Chondrocyte (in vitro differentiated cells): ENCODE results near the gene CCDC112. TPM values are rescaled to one million over a fixed set of nuclear protein-coding genes. Genes with fewer than 3 reads are reported as not detected.

Experiments used
- DNase-seq: peaks from one replicate; pipeline ENCODE4 v3.0.0; 2021; ENCODE audit warnings: mixed read lengths, low spot score
- H3K27ac Mint-ChIP-seq: one replicate; pipeline ENCODE4 v1.8.0; 2021; ENCODE audit warnings: mild to moderate bottlenecking, moderate library complexity, mixed read lengths; ENCODE audit not compliant: unreplicated experiment
- H3K27me3 Mint-ChIP-seq: 2 replicates; pipeline ENCODE4 v1.8.0; 2021; ENCODE audit warnings: low read depth, mixed read lengths
- H3K36me3 Mint-ChIP-seq: 2 replicates; pipeline ENCODE4 v1.8.0; 2021; ENCODE audit warnings: low read depth, mixed read lengths
- H3K4me1 Mint-ChIP-seq: 2 replicates; pipeline ENCODE4 v1.8.0; 2021; ENCODE audit warnings: low read depth, mild to moderate bottlenecking, mixed read lengths
- H3K4me3 Mint-ChIP-seq: one replicate; pipeline ENCODE4 v1.8.0; 2021; ENCODE audit warnings: mild to moderate bottlenecking, moderate library complexity, mixed read lengths; ENCODE audit not compliant: unreplicated experiment
- H3K9me3 Mint-ChIP-seq: 2 replicates; pipeline ENCODE4 v1.8.0; 2021; ENCODE audit warnings: low read depth, mixed read lengths
- total RNA-seq: library from RNA; stranded (reverse); gene quantifications from 3 replicates; pipeline ENCODE4 v1.2.1, GENCODE V29; 2021
- TF ChIP-seq, protein P1 (sequence below): fragments of 200-600 bp; sonication (generic); IDR thresholded peaks from 2 replicates; pipeline ENCODE4 v1.5.0; 2021; ENCODE audit warnings: antibody characterized with exemption, mild to moderate bottlenecking, moderate library complexity

CCDC112 gene
- total RNA-seq, 1 donor from 2014 or later, result 9.2 TPM

GRCh38 chr5:115265220-115265619 is 31.2 kb downstream of the CCDC112 start:
- Mint-ChIP-seq H3K27ac (no peak overlapping the region), H3K4me1 (peaks cover 29% of the 10 kb centered on the region), H3K4me3 (no peak overlapping the region), H3K36me3 (no peaks in the 10 kb centered on the region), H3K9me3 (no peaks in the 10 kb centered on the region), H3K27me3 (no peaks in the 10 kb centered on the region)
- TF ChIP-seq, protein P1, sequence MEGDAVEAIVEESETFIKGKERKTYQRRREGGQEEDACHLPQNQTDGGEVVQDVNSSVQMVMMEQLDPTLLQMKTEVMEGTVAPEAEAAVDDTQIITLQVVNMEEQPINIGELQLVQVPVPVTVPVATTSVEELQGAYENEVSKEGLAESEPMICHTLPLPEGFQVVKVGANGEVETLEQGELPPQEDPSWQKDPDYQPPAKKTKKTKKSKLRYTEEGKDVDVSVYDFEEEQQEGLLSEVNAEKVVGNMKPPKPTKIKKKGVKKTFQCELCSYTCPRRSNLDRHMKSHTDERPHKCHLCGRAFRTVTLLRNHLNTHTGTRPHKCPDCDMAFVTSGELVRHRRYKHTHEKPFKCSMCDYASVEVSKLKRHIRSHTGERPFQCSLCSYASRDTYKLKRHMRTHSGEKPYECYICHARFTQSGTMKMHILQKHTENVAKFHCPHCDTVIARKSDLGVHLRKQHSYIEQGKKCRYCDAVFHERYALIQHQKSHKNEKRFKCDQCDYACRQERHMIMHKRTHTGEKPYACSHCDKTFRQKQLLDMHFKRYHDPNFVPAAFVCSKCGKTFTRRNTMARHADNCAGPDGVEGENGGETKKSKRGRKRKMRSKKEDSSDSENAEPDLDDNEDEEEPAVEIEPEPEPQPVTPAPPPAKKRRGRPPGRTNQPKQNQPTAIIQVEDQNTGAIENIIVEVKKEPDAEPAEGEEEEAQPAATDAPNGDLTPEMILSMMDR, result no peak
- peak; percentile 86 for DNase-seq

DNA sequence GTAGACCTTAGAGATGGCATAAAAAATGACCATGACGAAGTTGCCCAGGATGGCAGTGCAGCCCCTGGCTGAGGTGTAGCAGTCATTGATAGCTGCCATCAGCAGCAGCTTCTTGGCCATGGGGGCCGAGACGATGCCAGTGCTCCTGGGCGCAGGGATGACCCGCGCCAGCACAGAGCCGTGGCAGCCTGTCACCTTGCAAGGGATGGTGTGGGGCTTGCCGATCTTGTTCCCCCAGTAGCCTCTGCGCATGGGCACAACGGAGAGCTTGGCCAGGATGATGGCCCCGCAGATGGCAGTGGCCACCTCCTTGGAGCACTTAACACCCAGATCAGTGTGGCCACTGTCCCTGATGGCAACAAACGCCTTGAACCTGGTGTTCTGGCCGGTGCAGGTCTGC is 31.7 kb downstream of the CCDC112 start:
- H3K4me3 Mint-ChIP-seq, result no peak overlapping the region
- TF ChIP-seq, protein P1, result no peak
- no peaks in the 10 kb centered on the region for H3K27me3 Mint-ChIP-seq
- peak; percentile 65 for DNase-seq
- no peaks in the 10 kb centered on the region for H3K36me3 Mint-ChIP-seq
- H3K4me1 Mint-ChIP-seq, result peaks cover 33% of the 10 kb centered on the region
- no peak overlapping the region for H3K27ac Mint-ChIP-seq
- H3K9me3 Mint-ChIP-seq, result no peaks in the 10 kb centered on the region

DNA sequence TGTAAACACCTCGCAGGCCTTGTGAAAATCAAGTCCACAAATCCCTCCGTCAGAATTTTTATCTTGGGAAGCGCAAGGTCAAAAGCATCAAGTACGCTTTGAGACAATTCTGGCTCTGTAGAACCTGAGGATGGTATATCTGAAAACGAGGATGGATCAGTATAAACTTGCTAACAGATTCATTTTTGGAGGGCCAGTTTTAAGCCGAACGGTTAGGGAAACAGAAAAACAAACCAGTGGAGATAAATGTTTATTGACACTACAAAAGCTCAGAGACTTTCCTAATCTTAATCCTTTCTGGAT is 33.4 kb downstream of the CCDC112 start:
- no peak for DNase-seq
- no peaks in the 10 kb centered on the region for H3K36me3 Mint-ChIP-seq
- H3K27ac Mint-ChIP-seq, result peak overlapping the region; percentile 97
- H3K9me3 Mint-ChIP-seq, result no peaks in the 10 kb centered on the region
- no peaks in the 10 kb centered on the region for H3K27me3 Mint-ChIP-seq
- peaks cover 45% of the 10 kb centered on the region for H3K4me1 Mint-ChIP-seq
- H3K4me3 Mint-ChIP-seq, result peak overlapping the region; percentile 83
- TF ChIP-seq, protein P1, result no peak

DNA sequence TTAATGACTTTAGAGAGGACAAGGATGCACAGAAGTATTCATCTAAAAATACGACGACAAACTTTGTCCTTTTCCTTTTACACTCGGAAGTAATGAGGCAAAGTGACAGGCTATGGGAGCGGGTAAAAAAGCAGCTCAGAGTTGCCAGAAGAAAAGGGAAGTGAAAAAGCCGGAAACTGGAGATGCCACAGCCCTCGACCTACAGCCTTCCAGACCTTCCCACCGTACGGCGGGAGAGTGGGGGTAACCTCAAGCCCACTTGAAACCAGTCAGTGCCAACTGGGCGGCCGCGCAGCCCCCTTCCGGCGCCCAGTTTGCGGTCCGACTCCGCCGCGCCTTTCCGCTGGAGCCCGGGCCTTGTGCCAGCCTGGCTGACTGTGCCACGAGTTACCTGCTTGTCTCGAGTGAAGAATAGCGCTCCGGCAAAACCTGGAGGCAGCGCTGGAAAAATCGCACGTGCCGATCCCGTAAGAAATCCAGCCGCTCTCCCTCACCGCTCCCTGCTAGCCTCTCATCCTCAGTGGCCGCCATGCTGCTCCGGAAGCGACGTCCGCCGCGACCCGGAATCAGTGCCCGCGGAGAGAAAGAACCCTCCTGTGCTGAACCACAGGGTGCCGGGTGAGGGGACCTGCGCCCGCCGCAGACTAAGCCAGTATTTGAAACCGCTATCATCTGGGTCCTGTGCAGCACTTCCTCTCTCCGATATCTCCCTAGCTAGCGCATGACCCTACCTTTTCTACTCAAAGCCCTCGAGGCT is 34.0 kb downstream of the CCDC112 start, which contains the start of gene PGGT1B:
TSS of gene PGGT1B (minus strand) at position 557 of the 757 bp plus-strand sequence. CDS start at position 531, 26 bp downstream.
- DNase-seq, result peak; percentile 95
- H3K4me1 Mint-ChIP-seq, result peaks cover 49% of the 10 kb centered on the region

GRCh38 chr5:115262011-115262320 is 34.5 kb downstream of the CCDC112 start:
- H3K36me3 Mint-ChIP-seq, result no peaks in the 10 kb centered on the region
- no peaks in the 10 kb centered on the region for H3K9me3 Mint-ChIP-seq
- TF ChIP-seq, protein P1, result no peak
- peak overlapping the region; percentile 97 for H3K27ac Mint-ChIP-seq
- no peaks in the 10 kb centered on the region for H3K27me3 Mint-ChIP-seq
- H3K4me1 Mint-ChIP-seq, result peaks cover 50% of the 10 kb centered on the region
- peak overlapping the region; percentile 83 for H3K4me3 Mint-ChIP-seq
- no peak for DNase-seq

More for the DNA sequence above, 34.0 kb downstream of the CCDC112 start, which contains the start of gene PGGT1B:
- Mint-ChIP-seq H3K9me3 (no peaks in the 10 kb centered on the region), H3K36me3 (no peaks in the 10 kb centered on the region), H3K27ac (peak within 1 kb of the TSS; percentile 97), H3K27me3 (no peaks in the 10 kb centered on the region), H3K4me3 (peak within 1 kb of the TSS; percentile 83)
- TF ChIP-seq, protein P1, result peak; percentile 23
